Prostate gland (tissue), 2 donors: ENCODE measurements around the gene DBX1.

Experiments used
- CTCF ChIP-seq, 4 experiments: fragments of 200-600 bp in 2 of 4; fragments of 450-650 bp in 2 of 4; sonication (generic) in 2 of 4; IDR thresholded peaks; 1 replicate in 3 of 4; 2 replicates in 1 of 4; pipeline ENCODE4 v1.5.1; 2016 to 2019; ENCODE audit warnings: antibody characterized with exemption in 4 of 4, mild to moderate bottlenecking in 2 of 4, moderate library complexity in 2 of 4
- POLR2A ChIP-seq: fragments of 450-650 bp; IDR thresholded peaks from one replicate; pipeline ENCODE4 v1.6.1; 2016; ENCODE audit warnings: antibody characterized with exemption, mild to moderate bottlenecking

- no peak for TF ChIP-seq CTCF (IDR thresholded peaks at IDR 0.05)
- TF ChIP-seq POLR2A = no peak
Observed at GRCh38 chr11:20155683-20156279, 4.5 kb downstream of the DBX1 start.
